Astrocyte (in vitro differentiated cells and primary cell): ENCODE results near the gene PDCD1. TPM values are rescaled to one million over a fixed set of nuclear protein-coding genes. Genes with fewer than 3 reads are reported as not detected.
A peak's percentile ranks its signal among the peaks of the same experiment; 100 is the strongest.

Experiments
- DNase-seq: peaks from one replicate; pipeline ENCODE4 v3.0.0-alpha.2; 2010; ENCODE audit warnings: low read depth
- FAIRE-seq: peaks from 2 replicates; lab custom pipeline; 2011; peaks lifted over from hg19 to GRCh38; lab: Jason Lieb, UNC
- H2AFZ ChIP-seq: 2 replicates; pipeline ENCODE4 v1.6.0; 2012; ENCODE audit warnings: low read depth, low read length, inconsistent platforms
- H3K27ac ChIP-seq: 2 replicates; pipeline ENCODE4 v1.5.1; 2011; ENCODE audit warnings: low read depth, low read length, inconsistent platforms
- H3K27me3 ChIP-seq: 2 replicates; pipeline ENCODE4 v1.6.0; 2011; ENCODE audit warnings: low read length, inconsistent platforms; ENCODE audit not compliant: insufficient read depth
- H3K36me3 ChIP-seq: 2 replicates; pipeline ENCODE4 v1.5.1; 2011; ENCODE audit warnings: low read length, inconsistent platforms; ENCODE audit not compliant: insufficient read depth
- H3K4me1 ChIP-seq: 2 replicates; pipeline ENCODE4 v1.5.1; 2011; ENCODE audit warnings: low read length, inconsistent platforms; ENCODE audit not compliant: insufficient read depth
- H3K4me2 ChIP-seq: 2 replicates; pipeline ENCODE4 v1.6.0; 2012; ENCODE audit warnings: low read length, inconsistent platforms
- H3K4me3 ChIP-seq: 2 replicates; pipeline ENCODE4 v1.5.1; 2011; ENCODE audit warnings: low read depth, mild to moderate bottlenecking, low read length, inconsistent platforms; ENCODE audit not compliant: insufficient read depth
- H3K79me2 ChIP-seq: 2 replicates; pipeline ENCODE4 v1.6.0; 2012; ENCODE audit warnings: mild to moderate bottlenecking, low read length, inconsistent platforms; ENCODE audit not compliant: insufficient read depth
- H3K9ac ChIP-seq: 2 replicates; pipeline ENCODE4 v1.6.0; 2012; ENCODE audit warnings: mild to moderate bottlenecking, low read length, inconsistent platforms
- H3K9me3 ChIP-seq: 2 replicates; pipeline ENCODE4 v1.5.1; 2012; ENCODE audit warnings: low read depth, mild to moderate bottlenecking, low read length, inconsistent platforms; ENCODE audit not compliant: insufficient read depth
- H4K20me1 ChIP-seq: 2 replicates; pipeline ENCODE4 v1.6.0; 2012; ENCODE audit warnings: low read length, inconsistent platforms; ENCODE audit not compliant: insufficient read depth
- H3K27ac Mint-ChIP-seq: one replicate; pipeline ENCODE4 v1.8.0; 2021; ENCODE audit warnings: mild to moderate bottlenecking, mixed read lengths; ENCODE audit not compliant: unreplicated experiment
- H3K27me3 Mint-ChIP-seq: one replicate; pipeline ENCODE4 v1.8.0; 2021; ENCODE audit warnings: low read depth, mixed read lengths; ENCODE audit not compliant: unreplicated experiment
- H3K36me3 Mint-ChIP-seq: one replicate; pipeline ENCODE4 v1.8.0; 2021; ENCODE audit warnings: low read depth, mixed read lengths; ENCODE audit not compliant: unreplicated experiment
- H3K4me1 Mint-ChIP-seq: one replicate; pipeline ENCODE4 v1.8.0; 2021; ENCODE audit warnings: low read depth, mixed read lengths; ENCODE audit not compliant: unreplicated experiment
- H3K4me3 Mint-ChIP-seq: one replicate; pipeline ENCODE4 v1.8.0; 2021; ENCODE audit warnings: mild to moderate bottlenecking, moderate library complexity, mixed read lengths; ENCODE audit not compliant: unreplicated experiment
- H3K9me3 Mint-ChIP-seq: one replicate; pipeline ENCODE4 v1.8.0; 2021; ENCODE audit warnings: mild to moderate bottlenecking, mixed read lengths; ENCODE audit not compliant: unreplicated experiment
- EZH2 ChIP-seq: IDR thresholded peaks from 2 replicates; pipeline ENCODE4 v1.6.1; 2012; ENCODE audit warnings: mild to moderate bottlenecking, low read length, inconsistent platforms; ENCODE audit not compliant: insufficient read depth
- total RNA-seq: library from RNA; stranded (reverse); gene quantifications from 2 replicates; pipeline ENCODE4 v1.2.1, GENCODE V29; 2021
- TF ChIP-seq, protein P1 (sequence below): IDR thresholded peaks from 2 replicates; pipeline ENCODE4 v1.5.1; 2011; ENCODE audit warnings: low read depth, mild to moderate bottlenecking, inconsistent platforms, low read length, moderate library complexity; ENCODE audit not compliant: insufficient read depth

The PDCD1 gene
- total RNA-seq, 1 donor from 2014 or later = not detected

DNA sequence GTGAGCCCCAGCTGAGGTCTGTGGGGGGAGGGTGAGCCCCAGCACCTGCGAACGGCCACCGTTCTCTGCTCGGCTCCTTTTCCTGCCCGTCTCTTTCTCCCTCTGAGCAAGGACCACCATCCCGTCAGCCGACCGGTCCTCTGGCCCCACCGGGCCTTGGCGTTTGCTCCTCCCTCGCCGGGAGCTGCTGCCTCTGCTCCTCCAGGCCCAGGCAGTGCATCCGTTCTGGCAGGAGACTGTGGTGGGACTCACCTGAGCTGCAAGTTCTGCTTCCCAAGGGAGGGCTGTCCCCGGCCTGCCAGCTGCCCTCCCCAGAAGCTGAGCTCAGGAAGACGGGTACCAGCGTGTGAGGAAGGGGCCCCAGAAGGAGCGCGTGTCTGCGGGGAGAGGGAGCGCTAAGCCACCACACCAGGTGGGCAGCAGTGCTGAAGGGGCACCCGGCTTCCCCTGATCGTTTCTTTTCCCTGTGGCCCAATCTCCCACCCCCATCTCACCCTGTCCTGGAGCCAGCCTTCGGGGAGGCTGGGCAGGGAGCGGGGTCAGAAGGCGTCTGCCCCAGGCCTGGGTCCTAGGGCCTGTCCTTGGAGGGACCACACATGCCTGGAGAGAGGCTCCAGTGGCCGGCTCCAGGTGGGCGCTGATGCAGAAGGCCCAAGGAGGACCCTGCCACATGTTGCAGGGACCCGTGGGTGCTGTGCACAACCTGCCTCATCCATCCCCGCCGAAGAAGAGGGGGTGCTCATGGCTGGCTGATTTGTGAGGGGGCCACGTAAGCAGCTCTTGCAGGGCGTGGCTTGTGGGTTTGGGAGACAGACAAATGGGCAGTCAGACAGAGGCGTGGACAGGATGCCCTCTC is 8.3 kb upstream of the PDCD1 start:
- Histone ChIP-seq H3K4me1 (no peaks in the 10 kb centered on the region), H3K27me3 (peaks cover 33% of the 10 kb centered on the region), H3K79me2 (no peaks in the 10 kb centered on the region), H3K4me3 (no peak overlapping the region), H3K9ac (no peak overlapping the region), H2AFZ (no peak overlapping the region), H3K27ac (no peak overlapping the region), H3K36me3 (no peaks in the 10 kb centered on the region), H3K9me3 (peaks cover 15% of the 10 kb centered on the region), H4K20me1 (peaks cover 20% of the 10 kb centered on the region), H3K4me2 (no peak overlapping the region)
- H3K36me3 Mint-ChIP-seq = no peaks in the 10 kb centered on the region
- H3K27ac Mint-ChIP-seq = no peak overlapping the region
- no peaks in the 10 kb centered on the region for H3K9me3 Mint-ChIP-seq
- H3K27me3 Mint-ChIP-seq = peaks cover 14% of the 10 kb centered on the region
- H3K4me3 Mint-ChIP-seq = no peak overlapping the region
- no peak for DNase-seq
- peak; percentile 13 for TF ChIP-seq EZH2
- TF ChIP-seq, protein P1, sequence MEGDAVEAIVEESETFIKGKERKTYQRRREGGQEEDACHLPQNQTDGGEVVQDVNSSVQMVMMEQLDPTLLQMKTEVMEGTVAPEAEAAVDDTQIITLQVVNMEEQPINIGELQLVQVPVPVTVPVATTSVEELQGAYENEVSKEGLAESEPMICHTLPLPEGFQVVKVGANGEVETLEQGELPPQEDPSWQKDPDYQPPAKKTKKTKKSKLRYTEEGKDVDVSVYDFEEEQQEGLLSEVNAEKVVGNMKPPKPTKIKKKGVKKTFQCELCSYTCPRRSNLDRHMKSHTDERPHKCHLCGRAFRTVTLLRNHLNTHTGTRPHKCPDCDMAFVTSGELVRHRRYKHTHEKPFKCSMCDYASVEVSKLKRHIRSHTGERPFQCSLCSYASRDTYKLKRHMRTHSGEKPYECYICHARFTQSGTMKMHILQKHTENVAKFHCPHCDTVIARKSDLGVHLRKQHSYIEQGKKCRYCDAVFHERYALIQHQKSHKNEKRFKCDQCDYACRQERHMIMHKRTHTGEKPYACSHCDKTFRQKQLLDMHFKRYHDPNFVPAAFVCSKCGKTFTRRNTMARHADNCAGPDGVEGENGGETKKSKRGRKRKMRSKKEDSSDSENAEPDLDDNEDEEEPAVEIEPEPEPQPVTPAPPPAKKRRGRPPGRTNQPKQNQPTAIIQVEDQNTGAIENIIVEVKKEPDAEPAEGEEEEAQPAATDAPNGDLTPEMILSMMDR = no peak
- FAIRE-seq = no peak
- no peaks in the 10 kb centered on the region for H3K4me1 Mint-ChIP-seq

GRCh38 chr2:241865957-241866789 is 7.5 kb upstream of the PDCD1 start:
- H3K27ac Mint-ChIP-seq = no peak overlapping the region
- no peak for FAIRE-seq

More at GRCh38 chr2:241865957-241866789, 7.5 kb upstream of the PDCD1 start:
- TF ChIP-seq EZH2 = peak; percentile 23
- TF ChIP-seq, protein P1 = no peak
- H3K4me3 Mint-ChIP-seq = no peak overlapping the region
- no peak overlapping the region for H3K4me3 ChIP-seq
- H3K9me3 Mint-ChIP-seq = no peaks in the 10 kb centered on the region
- H3K79me2 ChIP-seq = no peaks in the 10 kb centered on the region
- H3K27me3 ChIP-seq = peaks cover 37% of the 10 kb centered on the region
- H2AFZ ChIP-seq = no peak overlapping the region
- no peak overlapping the region for H3K9ac ChIP-seq
- no peaks in the 10 kb centered on the region for H3K4me1 Mint-ChIP-seq
- no peak overlapping the region for H3K27ac ChIP-seq
- no peaks in the 10 kb centered on the region for H3K36me3 ChIP-seq
- H4K20me1 ChIP-seq = peaks cover 20% of the 10 kb centered on the region
- no peak for DNase-seq
- H3K27me3 Mint-ChIP-seq = peaks cover 14% of the 10 kb centered on the region
- H3K4me2 ChIP-seq = no peak overlapping the region
- H3K9me3 ChIP-seq = peaks cover 15% of the 10 kb centered on the region
- no peaks in the 10 kb centered on the region for H3K36me3 Mint-ChIP-seq
- no peaks in the 10 kb centered on the region for H3K4me1 ChIP-seq
